ENCODE measurements around the gene CSF3R.

- TF ChIP-seq, protein P1, sequence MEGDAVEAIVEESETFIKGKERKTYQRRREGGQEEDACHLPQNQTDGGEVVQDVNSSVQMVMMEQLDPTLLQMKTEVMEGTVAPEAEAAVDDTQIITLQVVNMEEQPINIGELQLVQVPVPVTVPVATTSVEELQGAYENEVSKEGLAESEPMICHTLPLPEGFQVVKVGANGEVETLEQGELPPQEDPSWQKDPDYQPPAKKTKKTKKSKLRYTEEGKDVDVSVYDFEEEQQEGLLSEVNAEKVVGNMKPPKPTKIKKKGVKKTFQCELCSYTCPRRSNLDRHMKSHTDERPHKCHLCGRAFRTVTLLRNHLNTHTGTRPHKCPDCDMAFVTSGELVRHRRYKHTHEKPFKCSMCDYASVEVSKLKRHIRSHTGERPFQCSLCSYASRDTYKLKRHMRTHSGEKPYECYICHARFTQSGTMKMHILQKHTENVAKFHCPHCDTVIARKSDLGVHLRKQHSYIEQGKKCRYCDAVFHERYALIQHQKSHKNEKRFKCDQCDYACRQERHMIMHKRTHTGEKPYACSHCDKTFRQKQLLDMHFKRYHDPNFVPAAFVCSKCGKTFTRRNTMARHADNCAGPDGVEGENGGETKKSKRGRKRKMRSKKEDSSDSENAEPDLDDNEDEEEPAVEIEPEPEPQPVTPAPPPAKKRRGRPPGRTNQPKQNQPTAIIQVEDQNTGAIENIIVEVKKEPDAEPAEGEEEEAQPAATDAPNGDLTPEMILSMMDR (conservative IDR thresholded peaks at IDR 0.05; ENCODE audit: low read depth, low read length), result no peak
- no peak for TF ChIP-seq EZH2 (IDR thresholded peaks at IDR 0.05; ENCODE audit: low read length, unreplicated experiment)
Measured at GRCh38 chr1:36493524-36493923, 10.8 kb upstream of the CSF3R start.

Data from PC-3 (cell line).